Measurements from ENCODE around the gene FKBP15.
"Not testable (repeated sequence)": the region's sequence is repeated elsewhere in the genome, so short reads cannot be mapped to it uniquely, and the experiment has no call there.

FKBP15 gene

DNA sequence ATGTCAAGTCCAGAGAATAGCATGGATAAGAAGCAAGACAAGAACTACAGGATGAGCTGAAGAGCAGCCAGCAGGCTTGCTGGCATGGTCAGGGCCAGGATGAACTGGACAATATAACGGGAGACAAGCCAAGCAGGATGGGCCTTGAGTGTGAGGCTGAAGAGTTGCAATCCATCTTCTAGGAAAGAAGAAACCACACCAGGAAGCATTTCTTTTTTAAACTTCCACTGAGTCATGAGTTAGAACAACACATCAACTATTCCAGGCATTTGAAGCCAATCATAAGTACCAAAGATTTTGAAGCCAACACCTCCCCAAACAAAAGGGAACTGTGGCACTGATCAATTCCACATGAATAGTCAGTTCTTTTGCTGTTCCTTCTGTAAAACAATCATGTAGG is 43.0 kb downstream of the FKBP15 start:
- no peak for DNase-seq

- no peak for DNase-seq
Measured at GRCh38 chr9:113177251-113177650, 43.8 kb downstream of the FKBP15 start.

GRCh38 chr9:113176803-113177202 is 44.3 kb downstream of the FKBP15 start:
- DNase-seq: no peak

DNA sequence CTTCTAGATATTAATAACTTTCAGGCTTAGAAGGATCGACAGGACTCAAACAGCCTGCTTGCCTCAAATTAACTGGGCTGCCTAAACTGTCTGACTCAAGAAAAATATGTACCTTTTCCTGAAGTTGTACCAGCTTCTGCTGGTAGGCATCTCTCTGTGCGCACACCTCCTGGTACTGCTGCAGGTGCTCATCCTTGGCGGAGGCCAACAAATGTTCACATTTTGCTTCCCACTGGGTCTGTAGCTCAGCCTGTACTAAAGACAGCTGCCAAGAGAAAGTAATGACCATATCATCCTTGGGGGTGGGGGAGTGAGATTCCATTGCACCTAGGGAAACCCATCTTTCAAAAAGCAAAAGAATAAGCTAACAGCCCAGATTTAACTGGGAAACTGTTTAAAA is 47.7 kb downstream of the FKBP15 start:
- no peak for DNase-seq

GRCh38 chr9:113168809-113169208 is 52.3 kb downstream of the FKBP15 start:
- no peak for DNase-seq

GRCh38 chr9:113166039-113166438 is 55.0 kb downstream of the FKBP15 start:
- no peak for DNase-seq

DNA sequence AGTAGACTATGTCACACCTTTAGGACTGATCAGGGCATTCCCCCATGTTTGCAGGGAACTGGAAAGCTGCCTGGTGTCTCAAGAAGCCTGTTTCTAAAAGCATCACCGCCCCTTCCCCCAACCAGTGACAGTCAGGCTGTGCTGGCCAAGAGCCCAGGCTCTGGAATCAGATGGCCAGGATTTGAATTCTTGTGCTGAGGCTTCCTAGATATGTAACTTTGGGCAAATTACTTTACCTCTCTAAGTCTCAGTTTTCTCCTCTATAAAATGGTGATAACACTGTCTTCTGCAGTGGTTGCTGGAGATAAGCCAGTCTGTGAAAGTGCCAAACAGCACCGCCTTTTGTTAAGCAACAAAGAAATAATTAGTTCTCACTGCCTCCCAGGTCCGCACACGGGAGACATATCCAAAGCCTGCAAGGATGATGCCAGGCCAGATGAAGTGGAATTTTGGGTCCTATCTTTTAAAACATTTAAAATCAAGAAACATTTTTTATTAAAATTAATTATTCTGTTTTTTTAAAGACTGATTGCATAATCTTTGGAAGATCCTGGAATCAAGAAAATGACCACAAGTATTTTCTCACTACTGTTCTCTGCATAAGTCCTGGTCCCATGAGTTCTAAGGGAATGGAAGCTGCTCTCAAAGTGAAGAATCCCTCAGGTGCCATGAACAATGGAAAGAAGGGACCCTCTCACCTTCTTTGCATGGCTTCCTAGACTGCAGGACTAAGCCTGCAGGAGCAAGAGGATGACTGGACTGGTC is 56.4 kb downstream of the FKBP15 start:
- DNase-seq: no peak

GRCh38 chr9:113163001-113163400 is 58.1 kb downstream of the FKBP15 start:
- DNase-seq: no peak

DNA sequence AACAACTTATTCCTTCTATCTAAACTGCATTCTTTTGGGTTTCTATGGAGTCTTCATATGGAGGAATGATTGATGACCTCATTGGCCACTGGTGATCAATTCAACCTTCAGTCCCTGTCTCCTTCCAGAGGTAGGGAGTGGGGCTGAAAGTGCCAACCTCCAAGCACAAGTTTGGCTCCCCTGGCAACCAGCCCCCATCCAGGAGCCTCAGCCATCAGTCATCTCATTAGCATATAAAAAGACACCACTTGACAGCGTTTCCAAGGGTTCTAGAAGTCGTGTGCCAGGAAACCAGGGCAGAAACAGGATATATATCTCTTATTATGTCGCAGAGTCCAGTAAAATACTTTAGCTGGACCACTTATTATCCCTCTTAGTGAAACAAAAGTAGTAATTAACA is 60.5 kb downstream of the FKBP15 start:
- no peak for DNase-seq

GRCh38 chr9:113158446-113158845 is 62.6 kb downstream of the FKBP15 start:
- DNase-seq: no peak

GRCh38 chr9:113156880-113157279 is 64.2 kb downstream of the FKBP15 start:
- DNase-seq: no peak

- no peak for DNase-seq
Measured at GRCh38 chr9:113155911-113156588, 65.0 kb downstream of the FKBP15 start.

DNA sequence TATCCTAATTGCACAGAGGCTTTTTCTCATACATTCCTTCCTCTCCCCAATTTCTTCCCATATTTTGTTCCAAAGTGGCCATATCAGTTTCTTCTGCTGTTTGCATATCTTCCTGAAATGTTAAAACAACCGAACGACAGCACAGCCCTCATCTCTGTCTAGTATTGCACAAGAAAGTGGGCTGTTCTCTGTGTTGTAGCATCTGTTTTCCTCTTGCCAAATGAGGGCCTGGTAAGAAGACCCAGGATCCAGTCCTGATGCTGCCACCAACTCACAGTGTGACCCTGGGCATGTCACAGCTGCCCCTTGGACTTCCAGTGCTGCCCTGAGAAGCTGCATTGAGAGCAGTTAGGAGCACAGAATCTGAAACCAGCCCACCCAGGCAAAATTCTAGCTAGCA is 66.1 kb downstream of the FKBP15 start:
- no peak for DNase-seq

DNA sequence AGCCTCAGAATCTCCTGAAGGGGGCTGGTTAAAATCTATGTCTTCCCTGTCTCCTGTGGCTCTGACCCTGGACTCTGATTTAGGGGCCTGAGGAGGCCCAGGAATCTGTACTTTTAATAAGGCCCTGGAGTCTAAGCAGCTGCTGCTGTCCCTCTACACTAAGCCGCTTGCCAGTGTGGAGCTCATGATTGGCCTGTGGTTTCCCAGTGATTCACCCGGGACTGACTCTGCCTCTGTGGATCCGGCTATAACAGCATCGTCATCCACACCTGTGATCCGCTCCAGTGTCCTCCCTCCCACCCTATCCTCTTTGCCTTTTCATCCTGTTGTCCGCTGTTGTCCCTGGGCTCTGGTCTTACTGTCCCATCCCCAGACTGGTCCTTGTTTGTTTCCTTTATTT is 66.6 kb downstream of the FKBP15 start:
- no peak for DNase-seq

GRCh38 chr9:113153599-113153998 is 67.5 kb downstream of the FKBP15 start:
- no peak for DNase-seq

DNA sequence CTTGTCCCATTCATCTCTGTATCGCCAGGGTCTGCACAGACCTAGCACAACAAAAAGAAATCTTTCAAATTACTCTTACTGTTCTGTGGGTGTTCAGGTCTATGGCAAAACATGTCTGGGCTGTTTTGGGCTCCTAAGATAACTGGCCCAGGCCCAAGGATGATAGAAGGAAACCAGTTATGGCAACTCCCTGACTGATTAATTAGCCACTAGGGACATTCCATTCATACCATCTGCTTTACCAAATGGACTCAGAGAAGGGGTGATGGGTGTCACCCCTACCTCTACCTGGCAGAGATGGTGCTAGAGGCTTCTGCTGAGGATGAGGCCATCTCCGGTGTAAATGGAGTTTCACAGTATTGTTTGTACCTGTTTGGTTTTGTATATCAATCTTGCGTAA is 68.4 kb downstream of the FKBP15 start:
- no peak for DNase-seq

DNA sequence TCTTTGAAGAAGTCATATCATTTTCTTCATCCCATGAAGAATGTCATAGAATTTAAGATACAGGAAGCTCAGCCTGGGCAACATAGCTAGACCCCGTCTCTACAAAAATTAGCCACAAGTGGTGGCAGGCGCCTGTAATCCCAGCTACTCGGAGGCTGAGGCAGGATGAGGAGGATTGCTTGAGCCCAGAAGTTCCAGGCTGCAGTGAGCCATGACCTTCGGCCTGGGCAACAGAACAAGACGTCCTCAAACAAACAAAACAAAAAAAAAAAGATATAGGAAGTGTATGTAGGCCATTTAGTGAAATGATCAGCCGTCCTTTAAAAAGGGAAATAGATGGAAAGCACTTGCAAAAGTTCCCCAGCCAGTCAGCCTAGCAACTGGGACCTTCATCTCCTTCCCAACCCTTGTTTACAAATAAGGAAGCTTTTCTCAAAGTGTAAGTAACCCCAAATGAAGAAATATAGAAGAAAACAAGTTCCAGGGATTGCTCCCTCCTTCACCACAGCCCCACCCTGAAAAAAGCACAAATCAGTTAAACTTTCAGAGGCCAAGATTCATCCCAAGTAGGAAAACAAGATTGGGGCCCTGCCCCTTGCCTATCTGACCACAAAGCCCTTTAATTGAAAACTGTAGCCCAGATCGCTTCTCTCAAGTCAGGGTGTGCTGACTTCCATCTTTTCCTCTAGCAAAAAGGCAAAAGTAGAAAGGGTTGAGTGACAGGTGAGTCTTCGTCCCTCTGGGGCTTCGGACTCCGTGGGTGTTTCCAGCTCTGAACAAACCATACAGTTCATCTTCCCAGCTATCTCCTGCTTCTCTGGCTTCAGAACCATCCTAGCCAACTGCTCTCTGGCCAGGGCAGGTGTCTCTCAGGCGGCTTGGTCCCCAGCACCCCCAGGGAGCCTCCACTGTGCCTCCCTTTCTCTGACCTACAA is 69.1 kb downstream of the FKBP15 start:
- no peak for DNase-seq

GRCh38 chr9:113150670-113151611 is 70.1 kb downstream of the FKBP15 start, which contains the start of gene SLC31A2:
TSS of gene SLC31A2 (plus strand) at chr9:113151007. CDS start at chr9:113151075, 68 bp downstream.
- DNase-seq: peak; percentile 92

- DNase-seq: not testable (repeated sequence)
Measured at GRCh38 chr9:113149561-113149960, 71.5 kb downstream of the FKBP15 start.

DNA sequence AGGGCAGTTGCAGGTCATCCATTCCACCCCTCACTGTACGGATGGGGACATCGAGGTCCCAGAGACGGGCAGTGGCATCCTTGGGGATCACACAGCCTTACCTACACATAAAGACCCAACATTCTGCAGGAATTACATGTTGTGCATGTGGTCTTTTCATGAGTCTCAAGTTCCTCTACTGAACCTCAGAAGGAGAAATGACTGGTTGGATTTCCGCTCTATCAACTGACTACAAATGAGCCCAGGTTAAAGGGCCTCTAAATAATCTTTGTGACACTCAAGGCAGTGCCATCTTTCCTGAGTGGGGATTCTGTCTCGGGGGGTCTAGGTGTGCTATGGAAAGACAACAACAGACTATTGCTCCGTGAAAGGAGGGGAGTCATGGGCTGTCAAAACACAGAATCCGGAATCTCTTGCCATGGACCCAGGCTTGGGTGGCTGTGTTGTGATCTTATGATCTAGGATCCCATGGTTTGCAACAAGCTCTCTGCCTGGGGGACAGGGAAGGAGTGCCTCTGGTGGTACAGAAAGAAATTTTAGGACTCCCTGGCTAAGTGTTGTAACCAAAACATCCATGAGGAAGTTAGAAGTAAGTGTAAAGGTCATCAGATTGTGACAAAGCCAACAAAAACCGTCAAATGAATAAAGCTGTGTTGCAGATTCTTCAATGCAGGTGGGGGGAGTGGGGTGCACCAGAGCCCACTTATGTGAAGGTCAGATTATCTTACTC is 72.1 kb downstream of the FKBP15 start:
- DNase-seq: no peak

- DNase-seq: no peak
Measured at GRCh38 chr9:113148372-113148705, 72.7 kb downstream of the FKBP15 start.

Data from right forelimb (tissue), 1 donor.